ES-I3 (cell line): ENCODE measurements around the gene VEGFC.

Experiments used
- H3K36me3 ChIP-seq: 2 replicates; pipeline ENCODE4 v1.6.1; 2013; ENCODE audit warnings: mild to moderate bottlenecking, low read length, control low read depth, moderate library complexity; ENCODE audit not compliant: insufficient read depth
- H3K4me1 ChIP-seq: 2 replicates; pipeline ENCODE4 v1.6.1; 2013; ENCODE audit warnings: mild to moderate bottlenecking, control low read depth, low read length; ENCODE audit not compliant: insufficient read depth
- H3K9ac ChIP-seq: 2 replicates; pipeline ENCODE4 v1.6.1; 2013; ENCODE audit warnings: low read depth, mild to moderate bottlenecking, low read length, moderate library complexity
- H3K9me3 ChIP-seq: 2 replicates; pipeline ENCODE4 v1.6.1; 2013; ENCODE audit warnings: mild to moderate bottlenecking, low read length, moderate library complexity; ENCODE audit not compliant: control insufficient read depth, insufficient read depth

Gene VEGFC

DNA sequence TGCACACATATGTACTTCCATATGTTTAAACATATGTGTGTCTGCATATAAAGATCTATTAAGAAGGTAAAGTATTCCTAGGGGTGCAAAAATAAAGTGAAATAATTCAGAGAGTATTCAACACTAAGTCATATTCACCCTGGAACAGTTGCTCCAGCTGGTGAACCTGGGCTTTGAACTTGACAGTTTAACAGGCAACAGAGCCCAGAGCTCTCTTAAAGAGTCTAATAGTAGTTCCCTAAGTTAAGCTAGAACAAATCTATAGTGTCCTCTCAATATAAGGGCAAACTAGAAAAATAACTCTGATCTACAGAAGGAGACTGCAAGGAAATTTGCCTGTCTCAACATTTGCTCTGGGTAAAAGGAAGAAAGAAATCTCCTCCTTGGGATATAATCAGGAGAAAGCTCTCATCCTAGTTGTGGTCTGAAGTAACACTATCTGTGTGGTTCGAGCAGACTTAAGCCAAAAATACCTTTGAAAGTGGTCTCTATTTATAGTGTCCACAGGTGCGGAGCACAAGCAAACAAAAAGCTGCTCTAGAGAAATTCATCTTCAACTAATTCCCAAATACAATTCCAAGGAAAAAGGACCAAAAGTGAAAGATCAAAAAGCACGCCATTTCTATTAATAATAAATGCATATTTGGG lies 29.9 kb downstream of the VEGFC start:
- Histone ChIP-seq H3K36me3 (no peaks in the 10 kb centered on the region), H3K9ac (no peak overlapping the region), H3K4me1 (no peaks in the 10 kb centered on the region), H3K9me3 (no peaks in the 10 kb centered on the region)

DNA sequence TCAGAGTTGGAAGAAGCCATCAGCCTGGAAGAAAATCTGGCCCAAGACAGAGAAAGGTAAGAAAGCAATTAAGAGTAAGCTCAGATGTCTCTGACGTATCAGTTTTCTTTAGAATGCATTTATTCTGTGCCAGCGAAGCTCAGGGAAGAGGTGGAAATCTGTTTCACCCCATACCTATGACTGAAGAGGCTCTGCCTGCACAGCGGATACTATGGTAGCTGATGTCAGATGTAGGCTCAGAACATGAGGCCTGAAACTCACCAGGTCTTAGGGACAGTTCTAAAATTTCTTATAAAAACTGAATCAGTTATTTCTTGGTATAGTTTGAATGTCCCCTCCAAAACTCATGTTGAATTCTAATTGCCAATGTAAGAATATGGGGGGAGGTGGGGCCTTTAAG lies 30.9 kb downstream of the VEGFC start:
- Histone ChIP-seq H3K36me3 (no peaks in the 10 kb centered on the region), H3K4me1 (no peaks in the 10 kb centered on the region), H3K9me3 (no peaks in the 10 kb centered on the region), H3K9ac (no peak overlapping the region)

DNA sequence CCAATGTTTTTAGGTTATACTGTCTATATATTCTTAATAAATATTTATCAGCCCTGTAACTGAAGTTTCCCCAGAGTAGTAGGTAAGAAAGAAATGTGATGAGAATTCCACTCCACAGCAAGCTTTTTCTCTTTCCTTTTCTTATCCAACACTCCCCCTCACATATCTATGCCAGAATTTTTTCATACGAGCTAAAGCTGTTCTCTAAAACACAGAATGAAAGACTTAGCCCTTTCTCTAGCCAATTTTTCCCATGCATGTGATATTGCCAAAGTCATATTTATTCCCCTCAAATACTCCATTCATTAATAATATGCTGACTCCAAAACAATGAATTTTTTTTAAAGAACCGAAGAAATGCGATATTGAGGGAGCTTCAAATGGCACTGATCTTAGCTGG lies 32.3 kb downstream of the VEGFC start:
- H3K36me3 ChIP-seq, result no peaks in the 10 kb centered on the region
- no peak overlapping the region for H3K9ac ChIP-seq
- H3K4me1 ChIP-seq, result no peaks in the 10 kb centered on the region
- H3K9me3 ChIP-seq, result no peaks in the 10 kb centered on the region

DNA sequence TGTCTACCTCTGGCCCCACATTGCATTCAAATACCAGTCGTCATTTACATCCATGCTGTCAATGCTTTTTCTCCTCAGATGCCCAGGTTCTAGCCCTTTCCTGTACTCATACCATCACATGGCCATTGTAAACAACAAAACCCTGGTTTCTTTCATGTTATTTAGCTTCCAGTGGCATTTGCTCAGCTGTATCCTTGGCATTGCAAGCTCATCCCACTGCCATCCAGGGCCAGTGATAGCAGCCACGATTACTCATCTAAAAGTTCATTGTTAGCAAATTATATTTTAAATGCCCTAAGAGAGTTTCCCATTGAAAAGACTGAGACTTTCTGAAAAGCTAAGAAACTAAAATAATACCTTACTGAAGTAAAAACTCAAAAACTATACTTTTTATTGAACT lies 34.0 kb downstream of the VEGFC start:
- H3K9me3 ChIP-seq, result no peaks in the 10 kb centered on the region
- no peak overlapping the region for H3K9ac ChIP-seq
- no peaks in the 10 kb centered on the region for H3K36me3 ChIP-seq
- no peaks in the 10 kb centered on the region for H3K4me1 ChIP-seq

DNA sequence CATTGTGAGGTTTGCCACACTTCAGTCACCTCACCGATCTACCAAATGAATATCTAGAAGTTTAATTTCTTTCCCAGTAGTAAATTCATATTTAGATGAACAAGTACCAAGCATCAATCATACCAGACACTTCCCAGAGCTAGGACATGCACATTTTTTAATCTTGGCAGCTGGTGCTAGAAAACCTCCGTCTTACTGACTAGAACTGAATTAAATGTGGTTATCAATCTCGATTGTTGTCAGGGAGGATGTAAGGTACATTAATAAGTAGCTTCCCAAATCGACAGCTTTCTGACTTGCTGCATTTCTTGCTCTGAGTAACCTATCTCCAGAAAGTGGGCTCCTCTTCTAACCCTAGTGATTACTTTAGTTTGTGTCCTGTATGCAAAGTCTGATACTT lies 34.4 kb downstream of the VEGFC start:
- no peaks in the 10 kb centered on the region for H3K4me1 ChIP-seq
- H3K9me3 ChIP-seq, result no peaks in the 10 kb centered on the region
- H3K9ac ChIP-seq, result no peak overlapping the region
- H3K36me3 ChIP-seq, result no peaks in the 10 kb centered on the region

DNA sequence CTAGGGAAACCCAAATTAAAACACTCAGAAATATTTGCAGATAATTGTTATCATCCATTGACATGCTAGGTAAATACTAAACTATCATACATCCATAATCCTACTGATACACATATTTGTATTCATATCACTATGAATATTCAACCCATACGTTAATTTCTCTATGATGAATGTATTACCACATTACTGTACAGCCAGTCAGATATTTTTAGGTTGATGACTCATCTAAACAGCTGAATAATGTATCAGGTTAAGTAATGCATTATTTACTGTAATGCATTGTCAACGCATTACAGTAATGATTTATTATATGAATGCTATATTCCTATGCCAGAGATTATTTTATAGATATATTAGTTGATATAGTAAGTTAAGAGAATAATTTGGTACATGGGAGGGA lies 37.1 kb downstream of the VEGFC start:
- H3K9me3 ChIP-seq, result no peaks in the 10 kb centered on the region
- H3K36me3 ChIP-seq, result no peaks in the 10 kb centered on the region
- H3K9ac ChIP-seq, result no peak overlapping the region
- H3K4me1 ChIP-seq, result peaks cover 3% of the 10 kb centered on the region; the same call in 1 of the 2 replicates

DNA sequence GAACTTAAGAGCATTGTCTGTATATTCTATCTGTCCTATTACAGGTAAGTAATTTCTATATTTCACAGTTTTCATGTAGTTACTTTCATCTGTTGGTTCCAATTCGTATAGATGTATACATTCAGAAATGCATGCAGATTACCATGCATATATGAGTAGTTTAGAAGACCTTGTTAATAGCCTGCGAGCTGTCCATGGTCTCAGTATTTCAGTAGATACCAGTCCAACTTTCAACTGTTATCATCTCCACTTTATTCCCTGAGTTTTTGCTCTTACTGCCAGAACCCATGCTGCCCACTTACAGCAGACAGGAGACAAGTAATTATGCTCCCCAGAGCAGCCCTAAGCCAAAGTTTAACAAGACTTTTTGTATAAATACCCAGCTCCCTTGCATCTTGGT lies 37.7 kb downstream of the VEGFC start:
- H3K36me3 ChIP-seq, result no peaks in the 10 kb centered on the region
- H3K4me1 ChIP-seq, result peaks cover 3% of the 10 kb centered on the region; the same call in 1 of the 2 replicates
- no peaks in the 10 kb centered on the region for H3K9me3 ChIP-seq
- no peak overlapping the region for H3K9ac ChIP-seq

DNA sequence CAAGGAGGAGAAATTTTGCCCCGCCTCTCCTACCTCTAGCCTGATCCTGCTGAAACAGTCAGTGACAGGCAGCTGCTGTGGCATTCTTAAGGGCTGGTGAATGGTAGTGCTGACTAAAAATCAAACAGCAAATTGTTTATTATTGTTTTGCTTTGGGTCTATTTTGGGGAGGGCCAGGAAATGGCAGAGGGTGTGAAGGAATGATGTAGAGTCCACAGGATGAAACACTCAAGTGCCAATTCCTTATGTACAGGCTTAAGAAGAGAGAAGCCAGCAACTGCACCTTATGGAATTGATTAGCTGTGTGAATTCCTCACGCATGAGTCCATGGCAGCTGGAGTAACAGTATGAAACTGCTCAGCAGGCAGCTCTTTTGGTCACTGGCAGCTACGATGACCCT lies 39.7 kb downstream of the VEGFC start:
- Histone ChIP-seq H3K9ac (no peak overlapping the region), H3K4me1 (peaks cover 3% of the 10 kb centered on the region; the same call in 1 of the 2 replicates), H3K36me3 (no peaks in the 10 kb centered on the region), H3K9me3 (no peaks in the 10 kb centered on the region)

DNA sequence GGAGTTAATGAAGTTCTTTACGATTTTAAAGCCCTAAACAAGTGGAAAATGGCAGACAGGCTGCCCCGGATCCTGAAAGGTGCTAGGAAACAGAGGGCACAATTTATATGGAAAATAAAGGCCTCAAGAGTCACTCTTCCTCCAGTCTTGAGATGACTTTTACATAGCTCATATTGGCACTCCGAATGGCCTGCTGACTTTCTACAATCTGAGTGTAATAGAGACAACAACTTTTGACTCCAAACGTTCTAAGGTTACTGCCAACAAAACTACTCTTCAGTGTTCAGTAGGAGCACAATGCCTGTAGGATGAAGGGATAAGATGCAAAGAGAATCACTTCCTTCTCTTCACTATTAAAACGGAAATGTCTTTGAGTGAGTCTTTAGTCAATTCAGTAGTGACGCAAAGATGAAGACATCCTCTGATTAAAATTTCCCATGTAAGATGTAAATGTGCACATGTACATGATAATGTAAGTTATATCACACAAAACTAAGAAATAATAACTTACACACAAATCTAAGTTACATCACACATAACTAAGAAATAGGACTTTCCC lies 40.5 kb downstream of the VEGFC start:
- Histone ChIP-seq H3K36me3 (no peaks in the 10 kb centered on the region), H3K4me1 (peaks cover 3% of the 10 kb centered on the region; the same call in 1 of the 2 replicates), H3K9me3 (no peaks in the 10 kb centered on the region), H3K9ac (no peak overlapping the region)

DNA sequence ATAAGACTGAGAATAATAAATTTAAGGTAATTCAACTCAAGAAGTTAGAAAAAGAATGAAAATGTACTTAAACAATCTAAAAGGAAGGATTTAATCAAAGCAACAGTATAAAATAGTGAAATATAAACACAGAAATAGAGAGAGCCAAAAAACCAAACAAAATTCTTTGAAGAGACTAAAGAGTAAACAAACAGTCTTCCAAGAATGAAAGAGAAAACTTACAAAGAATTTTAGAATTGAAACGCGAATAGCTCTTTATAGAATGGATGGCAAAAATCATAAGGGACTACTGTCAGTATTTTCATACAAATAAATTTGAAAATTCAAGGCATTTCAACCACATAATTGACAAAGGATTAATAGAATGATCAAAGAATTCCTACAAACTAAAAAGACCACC lies 41.7 kb downstream of the VEGFC start:
- Histone ChIP-seq H3K36me3 (no peaks in the 10 kb centered on the region), H3K4me1 (peaks cover 3% of the 10 kb centered on the region; the same call in 1 of the 2 replicates)

DNA sequence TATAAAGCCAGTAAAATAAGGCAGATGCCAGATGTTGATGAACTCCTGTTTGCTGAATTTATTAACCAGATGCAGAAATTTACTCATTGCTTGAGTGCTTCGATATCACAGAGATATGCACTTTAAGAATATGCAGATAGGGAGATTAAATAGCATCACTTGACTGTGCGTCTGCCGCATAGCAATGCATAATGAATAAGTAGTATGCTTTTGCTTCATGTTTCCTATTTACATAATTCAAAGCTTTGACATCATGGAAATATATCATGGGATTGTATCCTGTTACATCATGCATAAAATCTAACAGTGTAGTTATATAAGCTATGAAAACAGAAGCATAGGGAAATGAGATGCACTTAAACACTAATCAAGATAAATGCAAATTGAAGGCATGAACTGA lies 45.9 kb downstream of the VEGFC start:
- H3K4me1 ChIP-seq, result no peaks in the 10 kb centered on the region
- H3K36me3 ChIP-seq, result no peaks in the 10 kb centered on the region
- no peak overlapping the region for H3K9ac ChIP-seq
- no peaks in the 10 kb centered on the region for H3K9me3 ChIP-seq

More for the DNA sequence above, 41.7 kb downstream of the VEGFC start:
- Histone ChIP-seq H3K9ac (no peak overlapping the region), H3K9me3 (no peaks in the 10 kb centered on the region)

DNA sequence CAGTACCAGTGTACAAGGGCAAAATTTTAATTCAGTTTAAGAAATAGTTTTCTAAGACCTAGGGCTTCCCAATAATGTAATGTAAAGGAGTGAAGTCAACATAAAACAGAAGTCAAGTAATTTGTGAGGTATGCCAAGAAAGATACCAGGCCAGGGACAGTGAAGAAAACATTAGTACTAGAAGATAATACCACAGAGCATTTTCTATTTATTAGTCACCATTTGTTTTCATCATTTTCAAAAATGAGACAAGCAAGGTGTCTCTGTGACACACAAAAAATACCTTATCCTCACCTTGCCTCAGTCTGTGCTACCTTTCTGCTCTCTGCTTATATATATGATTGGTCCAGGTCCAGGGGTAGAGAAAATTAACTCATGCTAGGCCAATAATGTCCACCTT lies 46.8 kb downstream of the VEGFC start:
- H3K4me1 ChIP-seq, result no peaks in the 10 kb centered on the region
- no peak overlapping the region for H3K9ac ChIP-seq
- H3K36me3 ChIP-seq, result no peaks in the 10 kb centered on the region
- H3K9me3 ChIP-seq, result no peaks in the 10 kb centered on the region

DNA sequence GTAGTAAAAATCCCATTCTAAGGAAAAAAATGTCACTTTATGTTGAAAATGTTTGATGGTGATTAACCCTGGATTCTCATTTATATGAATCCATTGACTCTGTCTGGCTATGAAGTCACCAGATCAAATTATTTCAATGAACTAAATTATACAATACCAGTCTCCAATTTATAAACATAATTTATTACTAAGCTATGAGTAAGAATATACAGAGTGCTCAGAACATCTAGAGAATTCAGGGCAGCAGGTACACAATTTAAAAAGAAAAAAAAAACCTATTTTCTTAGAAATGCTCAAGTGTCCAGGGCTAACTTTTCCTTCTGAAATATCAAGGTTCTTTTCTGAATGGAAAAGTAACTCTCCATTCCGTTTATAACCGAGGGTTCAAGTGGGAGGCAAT lies 48.6 kb downstream of the VEGFC start:
- Histone ChIP-seq H3K9ac (no peak overlapping the region), H3K9me3 (no peaks in the 10 kb centered on the region)

DNA sequence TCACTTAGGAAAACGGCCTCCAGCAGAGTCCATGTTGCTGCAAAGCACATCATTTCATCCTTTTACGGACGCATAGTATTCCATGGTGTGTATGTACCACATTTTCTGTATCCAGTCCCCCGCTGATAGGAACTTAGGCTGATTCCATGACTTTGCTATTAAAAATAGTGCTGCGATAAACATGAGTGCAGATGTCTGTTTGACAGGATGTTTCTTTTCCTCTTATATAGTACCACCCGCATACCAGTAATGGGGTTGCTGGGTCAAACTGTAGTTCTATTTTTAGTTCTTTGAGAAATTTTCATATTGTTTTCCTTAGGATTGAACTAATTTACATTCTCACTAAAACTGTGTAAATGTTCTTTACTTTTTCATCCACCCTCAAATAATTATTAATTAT lies 50.5 kb downstream of the VEGFC start:
- H3K9ac ChIP-seq, result no peak overlapping the region
- H3K9me3 ChIP-seq, result no peaks in the 10 kb centered on the region
- H3K4me1 ChIP-seq, result no peaks in the 10 kb centered on the region

More for the DNA sequence above, 48.6 kb downstream of the VEGFC start:
- Histone ChIP-seq H3K36me3 (no peaks in the 10 kb centered on the region), H3K4me1 (no peaks in the 10 kb centered on the region)

DNA sequence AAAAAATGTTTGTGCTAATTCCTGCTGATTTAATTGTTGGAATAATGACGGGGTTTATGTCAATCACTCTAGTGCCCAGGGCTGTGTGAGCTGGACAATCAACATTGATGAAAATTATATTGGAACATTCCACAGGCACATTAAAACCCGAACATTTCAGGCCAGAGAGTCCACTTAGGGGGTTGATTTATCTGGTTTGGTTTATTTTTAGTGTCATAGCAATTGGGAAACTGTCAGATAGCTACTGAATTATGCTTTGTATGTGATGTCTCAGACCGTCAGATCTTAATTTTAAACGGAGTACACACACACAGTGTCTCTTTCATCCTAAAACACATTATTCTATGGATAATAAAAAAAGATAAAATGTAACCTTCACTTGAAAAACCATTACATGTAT lies 51.5 kb downstream of the VEGFC start:
- Histone ChIP-seq H3K36me3 (no peaks in the 10 kb centered on the region), H3K9ac (no peak overlapping the region), H3K9me3 (no peaks in the 10 kb centered on the region), H3K4me1 (no peaks in the 10 kb centered on the region)

More for the DNA sequence above, 50.5 kb downstream of the VEGFC start:
- no peaks in the 10 kb centered on the region for H3K36me3 ChIP-seq
